ENCODE data around the gene CSRP1.

Gene CSRP1

GRCh38 chr1:201515895-201516294 lies 9.0 kb upstream of the CSRP1 start:
- DNase-seq (ENCODE audit: low read depth, low spot score) = no peak
- H3K27ac ChIP-seq = no peak overlapping the region

GRCh38 chr1:201515062-201515750 lies 8.3 kb upstream of the CSRP1 start:
- no peak for DNase-seq (ENCODE audit: low read depth, low spot score)
- no peak overlapping the region for H3K27ac ChIP-seq

- H3K27ac ChIP-seq = no peak overlapping the region
- no peak for DNase-seq (ENCODE audit: low read depth, low spot score)
Measured at GRCh38 chr1:201514466-201514865, 7.5 kb upstream of the CSRP1 start.

GRCh38 chr1:201513498-201514243 lies 6.7 kb upstream of the CSRP1 start:
- no peak overlapping the region for H3K27ac ChIP-seq
- no peak for DNase-seq (ENCODE audit: low read depth, low spot score)

- no peak for DNase-seq (ENCODE audit: low read depth, low spot score)
- H3K27ac ChIP-seq = no peak overlapping the region
Measured at GRCh38 chr1:201511941-201512539, 5.1 kb upstream of the CSRP1 start.

GRCh38 chr1:201511396-201511940 lies 4.5 kb upstream of the CSRP1 start:
- DNase-seq (ENCODE audit: low read depth, low spot score) = no peak
- H3K27ac ChIP-seq = no peak overlapping the region

- DNase-seq (ENCODE audit: low read depth, low spot score) = no peak
- H3K27ac ChIP-seq = no peak overlapping the region
Measured at GRCh38 chr1:201510734-201511133, 3.8 kb upstream of the CSRP1 start.

GRCh38 chr1:201509601-201510374 lies 2.9 kb upstream of the CSRP1 start:
- DNase-seq (ENCODE audit: low read depth, low spot score) = no peak
- no peak overlapping the region for H3K27ac ChIP-seq

GRCh38 chr1:201508809-201509208 lies 1.9 kb upstream of the CSRP1 start:
- DNase-seq (ENCODE audit: low read depth, low spot score) = no peak
- H3K27ac ChIP-seq = no peak overlapping the region

GRCh38 chr1:201507360-201507675 lies 395 bp upstream of the CSRP1 start:
- no peak for DNase-seq (ENCODE audit: low read depth, low spot score)

GRCh38 chr1:201506092-201506491 lies 831 bp downstream of the CSRP1 start:
- peak overlapping the region; percentile 90 for H3K27ac ChIP-seq
- DNase-seq (ENCODE audit: low read depth, low spot score) = no peak

More at GRCh38 chr1:201507360-201507675, 395 bp upstream of the CSRP1 start:
- H3K27ac ChIP-seq = peak overlapping the region; percentile 90

GRCh38 chr1:201505503-201505890 lies 1.4 kb downstream of the CSRP1 start:
- H3K27ac ChIP-seq = peak overlapping the region; percentile 90
- DNase-seq (ENCODE audit: low read depth, low spot score) = no peak

- peak overlapping the region; percentile 90 for H3K27ac ChIP-seq
- DNase-seq (ENCODE audit: low read depth, low spot score) = no peak
Measured at GRCh38 chr1:201504799-201505502, 2.0 kb downstream of the CSRP1 start.

GRCh38 chr1:201504179-201504631 lies 2.7 kb downstream of the CSRP1 start:
- DNase-seq (ENCODE audit: low read depth, low spot score) = no peak
- peak overlapping the region; percentile 90 for H3K27ac ChIP-seq

- peak; percentile 67 for DNase-seq (ENCODE audit: low read depth, low spot score)
- H3K27ac ChIP-seq = peak overlapping the region; percentile 90
Measured at GRCh38 chr1:201503397-201504176, 3.3 kb downstream of the CSRP1 start.

- H3K27ac ChIP-seq = peak overlapping the region; percentile 90
- DNase-seq (ENCODE audit: low read depth, low spot score) = no peak
Measured at GRCh38 chr1:201502511-201502857, 4.4 kb downstream of the CSRP1 start.

GRCh38 chr1:201501812-201502510 lies 5.0 kb downstream of the CSRP1 start:
- peak overlapping the region; percentile 90 for H3K27ac ChIP-seq
- DNase-seq (ENCODE audit: low read depth, low spot score) = no peak

GRCh38 chr1:201501144-201501543 lies 5.8 kb downstream of the CSRP1 start:
- DNase-seq (ENCODE audit: low read depth, low spot score) = no peak
- H3K27ac ChIP-seq = no peak overlapping the region
